GM23248 (cell line): ENCODE data around the gene KIF1A.

Experiments used
- EZH2 ChIP-seq: fragments of 200-600 bp; sonication (generic); IDR thresholded peaks from 2 replicates; pipeline ENCODE4 v1.6.1; 2018; ENCODE audit warnings: antibody characterized with exemption, mild to moderate bottlenecking; ENCODE audit not compliant: insufficient read depth, poor library complexity, severe bottlenecking
- EZH2phosphoT487 ChIP-seq: fragments of 200-600 bp; sonication (generic); IDR thresholded peaks from 2 replicates; pipeline ENCODE4 v1.6.1; 2018; ENCODE audit warnings: antibody characterized with exemption, moderate library complexity, mild to moderate bottlenecking, low read depth; ENCODE audit not compliant: insufficient read depth

GRCh38 chr2:240813231-240813921 lies 6.6 kb downstream of the KIF1A start:
- TF ChIP-seq EZH2phosphoT487 (no peak), EZH2 (no peak)
